ENCODE results near the gene SLC25A25. TPM values are rescaled to one million over a fixed set of nuclear protein-coding genes. Genes with fewer than 3 reads are reported as not detected.

SLC25A25 gene
- total and polyA plus RNA-seq, 11 donors: 1.7 to 15.1 (median 6.7) TPM

GRCh38 chr9:128100581-128100980, 32.5 kb downstream of the SLC25A25 start:
- Histone ChIP-seq H3K4me3 (peak overlapping the region in 9 of 12 donors; percentile 9 to 67 (median 60)), H3K27ac (peak overlapping the region; percentile 56 to 95 (median 93)), H3K4me1 (peaks cover 12 to 84% (median 53%) of the 10 kb centered on the region in 12 donors), H3K27me3 (no peaks in the 10 kb centered on the region), H3K36me3 (peaks cover 0 to 51% (median 40%) of the 10 kb centered on the region in 9 donors), H3K9me3 (no peaks in the 10 kb centered on the region)
- TF ChIP-seq, protein P1, sequence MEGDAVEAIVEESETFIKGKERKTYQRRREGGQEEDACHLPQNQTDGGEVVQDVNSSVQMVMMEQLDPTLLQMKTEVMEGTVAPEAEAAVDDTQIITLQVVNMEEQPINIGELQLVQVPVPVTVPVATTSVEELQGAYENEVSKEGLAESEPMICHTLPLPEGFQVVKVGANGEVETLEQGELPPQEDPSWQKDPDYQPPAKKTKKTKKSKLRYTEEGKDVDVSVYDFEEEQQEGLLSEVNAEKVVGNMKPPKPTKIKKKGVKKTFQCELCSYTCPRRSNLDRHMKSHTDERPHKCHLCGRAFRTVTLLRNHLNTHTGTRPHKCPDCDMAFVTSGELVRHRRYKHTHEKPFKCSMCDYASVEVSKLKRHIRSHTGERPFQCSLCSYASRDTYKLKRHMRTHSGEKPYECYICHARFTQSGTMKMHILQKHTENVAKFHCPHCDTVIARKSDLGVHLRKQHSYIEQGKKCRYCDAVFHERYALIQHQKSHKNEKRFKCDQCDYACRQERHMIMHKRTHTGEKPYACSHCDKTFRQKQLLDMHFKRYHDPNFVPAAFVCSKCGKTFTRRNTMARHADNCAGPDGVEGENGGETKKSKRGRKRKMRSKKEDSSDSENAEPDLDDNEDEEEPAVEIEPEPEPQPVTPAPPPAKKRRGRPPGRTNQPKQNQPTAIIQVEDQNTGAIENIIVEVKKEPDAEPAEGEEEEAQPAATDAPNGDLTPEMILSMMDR (IDR thresholded peaks at IDR 0.05): no peak
- TF ChIP-seq POLR2A (IDR thresholded peaks at IDR 0.05): no peak
- peak in 2 of 5 donors; percentile 10 to 33 for DNase-seq
- intact Hi-C loops (cut with DNase I): no loop called here
- no peak for ATAC-seq
- WGBS, 4 donors: 74 to 95% (median 77%) methylated on average over 6 to 10 of the region's 10 CpGs

GRCh38 chr9:128101231-128101661, 33.2 kb downstream of the SLC25A25 start:
- peaks cover 12 to 77% (median 53%) of the 10 kb centered on the region in 12 donors for H3K4me1 ChIP-seq
- intact Hi-C loops (cut with DNase I): no loop called here
- H3K9me3 ChIP-seq: no peaks in the 10 kb centered on the region
- 71 to 83% (median 73%) methylated on average over 12 of the region's 12 CpGs for WGBS, 4 donors
- H3K27ac ChIP-seq: peak overlapping the region in 7 of 12 donors; percentile 31 to 95 (median 93)
- DNase-seq: peak in 3 of 5 donors; percentile 17 to 26 (median 20)
- H3K4me3 ChIP-seq: peak overlapping the region in 2 of 12 donors; percentile 1 to 60
- peaks cover 0 to 58% (median 47%) of the 10 kb centered on the region in 9 donors for H3K36me3 ChIP-seq
- H3K27me3 ChIP-seq: no peaks in the 10 kb centered on the region
- ATAC-seq: no peak
- TF ChIP-seq, protein P1 (IDR thresholded peaks at IDR 0.05): no peak
- TF ChIP-seq POLR2A (IDR thresholded peaks at IDR 0.05): no peak

DNA sequence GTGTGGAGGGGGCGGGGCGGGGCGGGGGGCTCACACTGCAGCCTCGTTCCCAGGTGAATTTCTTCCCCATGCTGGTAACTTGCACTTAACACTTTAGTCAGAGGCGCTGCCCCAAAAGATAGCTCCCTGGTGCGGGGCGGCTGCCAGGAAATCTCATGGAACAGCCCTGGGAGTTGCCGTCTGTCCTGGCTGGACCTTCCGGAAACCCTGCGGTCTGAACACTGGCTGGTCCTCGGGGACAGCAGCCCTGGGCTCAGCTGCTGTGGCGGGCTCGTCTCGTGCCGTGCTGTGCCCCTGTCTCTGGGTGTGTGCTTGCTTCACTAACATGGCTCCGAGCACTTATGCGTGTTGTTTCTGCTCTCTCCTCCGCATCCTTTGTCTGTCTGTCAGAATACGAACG, 33.7 kb downstream of the SLC25A25 start:
- no peak for ATAC-seq
- DNase-seq: peak; percentile 55 to 79 (median 67)
- intact Hi-C loops (cut with DNase I): no loop called here
- H3K4me1 ChIP-seq: peaks cover 12 to 73% (median 52%) of the 10 kb centered on the region in 12 donors
- no peaks in the 10 kb centered on the region for H3K9me3 ChIP-seq
- H3K36me3 ChIP-seq: peaks cover 0 to 62% (median 51%) of the 10 kb centered on the region in 9 donors
- peak overlapping the region in 1 of 12 donors; percentile 1 for H3K4me3 ChIP-seq
- TF ChIP-seq POLR2A (IDR thresholded peaks at IDR 0.05): no peak
- TF ChIP-seq, protein P1 (IDR thresholded peaks at IDR 0.05): no peak
- WGBS, 4 donors: 57 to 77% (median 74%) methylated on average over 20 of the region's 20 CpGs
- no peaks in the 10 kb centered on the region for H3K27me3 ChIP-seq
- H3K27ac ChIP-seq: peak overlapping the region in 8 of 12 donors; percentile 8 to 95 (median 92)

DNA sequence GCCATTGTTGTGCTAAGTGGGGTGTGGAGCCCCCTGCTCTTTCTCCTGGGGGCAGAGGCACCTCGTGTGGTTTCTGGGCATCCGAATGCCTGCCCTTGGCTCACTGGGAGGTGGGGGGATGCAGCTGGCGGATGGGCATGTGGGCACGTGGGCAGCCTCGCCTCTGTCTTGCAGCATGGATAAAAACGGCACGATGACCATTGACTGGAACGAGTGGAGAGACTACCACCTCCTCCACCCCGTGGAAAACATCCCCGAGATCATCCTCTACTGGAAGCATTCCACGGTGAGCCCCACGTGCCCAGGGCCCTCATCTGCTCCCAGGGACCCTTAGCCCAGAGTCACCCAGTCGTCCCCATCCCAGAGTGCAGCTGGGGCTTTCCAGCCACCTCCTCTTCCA, 34.2 kb downstream of the SLC25A25 start:
- TF ChIP-seq, protein P1 (IDR thresholded peaks at IDR 0.05): no peak
- no peak for TF ChIP-seq POLR2A (IDR thresholded peaks at IDR 0.05)
- ATAC-seq (no peak), DNase-seq (peak in 2 of 5 donors; percentile 14 to 38)
- peak overlapping the region in 4 of 12 donors; percentile 3 to 95 (median 51) for H3K27ac ChIP-seq
- 81 to 92% (median 87%) methylated on average over 11 to 13 of the region's 13 CpGs for WGBS, 4 donors
- peaks cover 12 to 68% (median 52%) of the 10 kb centered on the region in 12 donors for H3K4me1 ChIP-seq
- H3K4me3 ChIP-seq: no peak overlapping the region
- H3K27me3 ChIP-seq: no peaks in the 10 kb centered on the region
- peaks cover 1 to 67% (median 56%) of the 10 kb centered on the region in 9 donors for H3K36me3 ChIP-seq
- intact Hi-C loops (cut with DNase I): no loop called here
- H3K9me3 ChIP-seq: no peaks in the 10 kb centered on the region
